NB4 (cell line): Measurements from ENCODE around the gene PPP4R2.
A peak's percentile ranks its signal among the peaks of the same experiment; 100 is the strongest.

ENCODE experiments used
- DNase-seq: peaks from one replicate; pipeline ENCODE4 v3.0.0; 2010; ENCODE audit warnings: low read depth
- H3K4me3 ChIP-seq: one replicate; pipeline ENCODE4 v1.5.1; 2011; ENCODE audit warnings: mild to moderate bottlenecking, low read depth, low read length, moderate library complexity
- MYC ChIP-seq: IDR thresholded peaks from 2 replicates; pipeline ENCODE4 v1.6.1; 2011; ENCODE audit warnings: low read depth, low read length
- POLR2A ChIP-seq: IDR thresholded peaks from 2 replicates; pipeline ENCODE4 v1.6.1; 2011; ENCODE audit warnings: mild to moderate bottlenecking; ENCODE audit not compliant: insufficient read length; ENCODE audit errors: extremely low read depth
- TF ChIP-seq, protein P1 (sequence below): IDR thresholded peaks from one replicate; pipeline ENCODE4 v1.5.1; 2012; ENCODE audit warnings: low read depth, low read length
- TF ChIP-seq, protein P2 (sequence below): IDR thresholded peaks from 2 replicates; pipeline ENCODE4 v1.6.1; 2011; ENCODE audit warnings: low read depth, low read length

PPP4R2 gene

DNA sequence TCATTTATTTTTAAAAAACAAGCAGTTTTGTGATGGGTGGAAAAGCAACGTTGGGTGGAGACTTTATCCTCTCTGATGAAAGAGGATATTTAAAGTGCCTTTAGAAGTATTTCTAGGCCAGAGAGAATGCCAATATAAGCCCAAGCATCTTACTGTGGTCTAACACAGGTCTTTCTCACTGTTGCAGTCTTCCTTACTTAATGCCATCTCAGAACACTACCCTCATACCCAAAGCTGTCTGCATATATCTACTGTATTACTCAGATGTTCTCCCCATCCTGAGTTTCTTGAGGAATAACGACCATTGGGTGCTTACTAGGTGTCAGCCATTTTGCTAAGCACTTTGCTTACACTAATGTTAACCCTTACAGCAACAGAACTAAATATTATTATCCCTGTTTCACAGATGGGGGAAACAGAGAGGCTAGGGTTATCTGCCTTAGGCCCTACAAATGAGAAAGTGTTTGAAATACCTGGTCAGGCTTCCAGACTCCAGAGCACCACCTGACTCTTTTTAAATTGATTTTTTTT is 35.0 kb downstream of the PPP4R2 start:
- DNase-seq: no peak
- no peak overlapping the region for H3K4me3 ChIP-seq
- TF ChIP-seq POLR2A: no peak
- TF ChIP-seq, protein P1, sequence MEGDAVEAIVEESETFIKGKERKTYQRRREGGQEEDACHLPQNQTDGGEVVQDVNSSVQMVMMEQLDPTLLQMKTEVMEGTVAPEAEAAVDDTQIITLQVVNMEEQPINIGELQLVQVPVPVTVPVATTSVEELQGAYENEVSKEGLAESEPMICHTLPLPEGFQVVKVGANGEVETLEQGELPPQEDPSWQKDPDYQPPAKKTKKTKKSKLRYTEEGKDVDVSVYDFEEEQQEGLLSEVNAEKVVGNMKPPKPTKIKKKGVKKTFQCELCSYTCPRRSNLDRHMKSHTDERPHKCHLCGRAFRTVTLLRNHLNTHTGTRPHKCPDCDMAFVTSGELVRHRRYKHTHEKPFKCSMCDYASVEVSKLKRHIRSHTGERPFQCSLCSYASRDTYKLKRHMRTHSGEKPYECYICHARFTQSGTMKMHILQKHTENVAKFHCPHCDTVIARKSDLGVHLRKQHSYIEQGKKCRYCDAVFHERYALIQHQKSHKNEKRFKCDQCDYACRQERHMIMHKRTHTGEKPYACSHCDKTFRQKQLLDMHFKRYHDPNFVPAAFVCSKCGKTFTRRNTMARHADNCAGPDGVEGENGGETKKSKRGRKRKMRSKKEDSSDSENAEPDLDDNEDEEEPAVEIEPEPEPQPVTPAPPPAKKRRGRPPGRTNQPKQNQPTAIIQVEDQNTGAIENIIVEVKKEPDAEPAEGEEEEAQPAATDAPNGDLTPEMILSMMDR: no peak

DNA sequence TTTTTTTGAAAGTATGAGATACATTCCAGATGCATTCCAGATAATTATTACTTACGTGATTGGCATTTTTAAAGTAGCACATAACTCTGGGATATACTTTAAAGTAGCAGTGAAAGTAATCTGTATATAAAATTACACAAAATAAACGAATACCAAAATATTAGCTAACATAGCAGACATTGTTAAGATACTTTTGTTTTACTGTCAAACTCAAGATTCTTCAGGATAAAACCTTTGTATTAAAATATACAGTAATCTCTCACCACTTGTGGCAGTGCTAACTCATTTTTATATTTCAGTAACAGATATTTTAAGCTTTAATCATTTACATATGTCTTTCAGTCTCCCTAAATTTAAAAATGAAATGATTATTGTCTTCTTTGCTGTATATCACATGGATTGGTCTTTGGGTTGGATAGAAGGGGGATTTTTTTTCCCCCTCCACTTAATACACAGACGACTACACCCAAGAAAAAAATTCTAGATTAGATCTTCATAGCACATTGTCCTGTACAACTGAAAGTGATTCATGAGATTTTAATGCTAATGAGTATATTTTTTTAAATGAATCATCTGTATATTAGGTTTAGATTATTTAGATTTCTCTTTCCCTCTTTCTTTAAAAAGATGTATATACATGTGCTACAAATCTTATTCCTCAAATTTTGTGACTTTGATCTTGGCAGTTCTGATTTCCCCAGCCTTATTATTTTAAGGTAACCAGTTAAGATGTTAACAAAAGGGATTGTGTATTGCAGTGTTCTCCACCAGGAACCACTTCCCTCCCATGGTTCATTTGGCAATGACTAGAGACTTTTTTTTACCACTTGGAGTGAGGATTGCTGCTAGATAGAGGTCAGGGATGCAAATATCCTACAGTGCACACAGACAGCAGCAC is 40.3 kb downstream of the PPP4R2 start:
- TF ChIP-seq POLR2A (no peak), MYC (no peak)
- TF ChIP-seq, protein P1: no peak
- TF ChIP-seq, protein P2, sequence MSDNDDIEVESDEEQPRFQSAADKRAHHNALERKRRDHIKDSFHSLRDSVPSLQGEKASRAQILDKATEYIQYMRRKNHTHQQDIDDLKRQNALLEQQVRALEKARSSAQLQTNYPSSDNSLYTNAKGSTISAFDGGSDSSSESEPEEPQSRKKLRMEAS: no peak
- DNase-seq: no peak
- no peak overlapping the region for H3K4me3 ChIP-seq

DNA sequence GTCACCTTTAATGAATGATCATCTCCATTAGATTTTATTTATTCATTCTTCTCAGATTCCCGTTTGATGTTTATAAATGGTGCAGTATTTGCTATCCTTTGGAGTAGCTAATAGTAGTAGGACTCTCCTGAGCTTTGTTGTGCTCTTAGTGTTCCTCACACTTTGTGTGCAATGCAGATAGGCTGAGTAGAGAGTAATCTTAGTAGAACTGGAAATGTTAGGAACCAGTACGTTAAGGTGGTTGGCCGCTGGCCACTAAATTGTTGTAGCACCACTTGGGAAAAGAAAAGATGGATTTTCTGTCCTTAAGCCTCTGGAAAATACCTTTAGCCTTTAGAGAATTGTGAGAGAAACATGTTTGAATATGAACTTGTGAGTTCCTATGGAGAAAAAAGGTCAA is 44.9 kb downstream of the PPP4R2 start:
- no peak overlapping the region for H3K4me3 ChIP-seq
- TF ChIP-seq, protein P2: no peak
- TF ChIP-seq MYC (no peak), POLR2A (no peak)
- TF ChIP-seq, protein P1: no peak
- no peak for DNase-seq

DNA sequence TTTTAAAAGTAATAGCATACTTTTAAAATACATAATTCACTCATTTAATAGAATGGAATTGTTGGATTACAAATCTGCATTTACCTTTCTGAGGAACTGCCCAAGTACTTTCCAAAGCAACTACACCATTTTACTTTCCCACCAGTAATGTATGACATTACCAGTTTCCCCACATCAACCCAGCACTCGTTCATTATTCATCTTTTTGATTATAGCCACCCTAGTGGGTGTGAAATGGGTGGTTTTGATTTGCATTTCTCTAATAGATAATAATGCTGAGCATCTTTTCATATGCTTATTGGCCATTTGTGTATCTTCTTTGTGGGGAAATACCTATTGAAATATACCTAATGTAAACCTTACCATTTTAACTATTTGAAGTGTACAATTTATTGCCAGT is 46.8 kb downstream of the PPP4R2 start:
- TF ChIP-seq POLR2A (no peak), MYC (no peak)
- TF ChIP-seq, protein P2: no peak
- TF ChIP-seq, protein P1: no peak
- no peak for DNase-seq
- H3K4me3 ChIP-seq: no peak overlapping the region

DNA sequence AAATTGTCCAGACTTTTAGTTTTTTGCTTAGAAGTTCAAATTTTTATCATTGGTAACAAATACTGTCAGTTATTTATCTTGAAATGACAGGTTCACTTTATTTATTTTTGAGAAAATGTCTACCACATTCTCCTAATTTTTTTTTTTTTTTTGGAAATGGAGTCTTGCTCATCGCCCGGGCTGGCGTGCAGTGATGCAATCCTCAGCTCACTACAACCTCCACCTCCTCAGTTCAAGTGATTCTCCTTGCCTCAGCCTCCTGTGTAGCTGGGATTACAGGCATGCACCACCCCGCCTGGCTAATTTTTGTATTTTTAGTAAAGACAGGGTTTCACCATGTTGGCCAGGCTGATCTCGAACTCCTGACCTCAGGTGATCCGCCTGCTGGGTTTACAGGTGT is 48.8 kb downstream of the PPP4R2 start:
- H3K4me3 ChIP-seq: no peak overlapping the region
- TF ChIP-seq, protein P1: no peak
- TF ChIP-seq, protein P2: no peak
- no peak for TF ChIP-seq POLR2A
- no peak for TF ChIP-seq MYC
- DNase-seq: peak; percentile 12

DNA sequence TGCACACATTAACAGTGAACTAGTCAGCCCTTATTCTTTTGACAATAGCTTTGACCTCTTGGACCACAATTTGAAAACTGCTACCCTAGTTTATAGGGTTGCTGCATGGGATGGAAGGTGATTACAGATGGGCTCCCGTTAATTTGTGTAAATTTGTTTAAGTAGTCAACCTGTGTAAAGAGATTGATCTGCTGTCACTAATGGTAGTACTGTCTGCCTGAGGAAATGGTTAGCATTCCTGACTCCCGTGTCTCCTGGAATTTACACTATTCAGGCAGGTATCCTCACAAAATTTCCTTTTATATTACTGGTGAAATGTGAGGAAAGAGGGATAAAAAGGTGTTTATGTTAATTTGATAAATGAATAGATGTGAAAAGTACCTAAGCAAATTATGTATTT is 49.6 kb downstream of the PPP4R2 start:
- H3K4me3 ChIP-seq: no peak overlapping the region
- DNase-seq: no peak
- no peak for TF ChIP-seq POLR2A
- TF ChIP-seq, protein P1: no peak
- TF ChIP-seq, protein P2: no peak
- no peak for TF ChIP-seq MYC
